Posterior cingulate gyrus (tissue), 11 donors: ENCODE measurements around the gene HEBP1.

ENCODE experiments used
- DNase-seq, 10 donors: peaks; one replicate each; pipeline versions ENCODE4 v3.0.0 to v3.0.0-alpha.2; 2020 to 2021; ENCODE audit warnings: mixed read lengths in 3 of 10
- intact Hi-C: fragments of 100-400 bp; cut with DNase I; formaldehyde crosslinking; loops from one replicate; pipeline ENCODE4 v1.15.1; 2023

Gene HEBP1

DNA sequence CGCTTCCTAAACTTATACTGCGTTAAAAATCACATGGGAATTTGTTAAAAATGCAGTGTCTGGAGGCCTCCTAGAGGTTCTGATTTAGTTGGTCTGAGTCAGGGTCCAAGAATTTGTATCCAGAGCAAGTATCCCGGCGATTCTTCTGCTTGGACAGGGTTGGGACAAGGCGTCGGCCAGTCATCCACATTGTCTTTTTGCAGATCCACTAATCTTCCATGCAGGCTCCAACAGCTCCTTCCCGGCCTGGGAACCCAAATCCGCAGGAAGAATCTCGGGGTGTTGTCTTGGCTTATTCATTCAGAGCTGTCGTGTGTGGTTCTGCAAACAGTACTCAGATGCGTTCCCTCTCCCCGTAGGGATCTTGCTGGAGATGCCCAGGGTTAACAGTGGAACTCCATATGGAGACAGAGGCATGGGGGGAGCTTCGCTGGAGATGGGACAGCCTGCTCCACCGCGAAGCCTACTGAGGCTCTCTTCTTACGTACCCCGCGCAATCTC, 73.4 kb downstream of the HEBP1 start:
- DNase-seq: no peak
- intact Hi-C loops: no loop called here

DNA sequence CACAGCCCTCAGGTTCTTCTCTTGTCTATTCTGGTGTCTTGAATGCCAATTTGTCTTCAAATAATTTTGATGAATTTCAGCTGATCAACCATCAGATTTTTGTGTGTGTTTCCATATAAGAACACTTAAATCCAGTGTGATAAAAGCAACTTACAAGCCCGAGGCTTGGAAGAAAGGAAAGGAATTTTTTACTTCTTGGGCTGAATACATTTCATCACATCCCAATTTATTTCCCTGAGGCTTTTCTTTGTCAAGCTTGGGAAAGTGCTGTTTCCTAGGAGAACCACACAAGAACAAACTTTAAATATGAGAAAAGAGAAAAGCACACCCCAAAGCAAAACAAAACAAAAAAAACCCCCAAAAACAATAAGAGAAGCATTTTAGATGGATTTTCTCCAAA, 74.7 kb downstream of the HEBP1 start:
- DNase-seq: no peak
- intact Hi-C loops: no loop called here
